DND-41 (cell line): Measurements from ENCODE around the gene C19orf33.

Experiments used
- ATAC-seq: fragments of 200-7000 bp; cut with Tn5 transposase; 3 replicates; pipeline ENCODE4 v1.9.1; 2021; ENCODE audit warnings: low read depth; ENCODE audit not compliant: insufficient read depth
- DNase-seq: peaks from one replicate; pipeline ENCODE4 v3.0.0-alpha.2; 2020
- H2AFZ ChIP-seq: 2 replicates; pipeline ENCODE4 v1.6.0; 2012; ENCODE audit warnings: low read depth, low read length
- H3K27ac ChIP-seq: 2 replicates; pipeline ENCODE4 v1.5.1; 2012; ENCODE audit warnings: low read length, inconsistent platforms
- H3K27me3 ChIP-seq: fragments of 200-600 bp; sonication (generic); 2 replicates; pipeline ENCODE4 v1.6.0; 2012; ENCODE audit warnings: low read length, mild to moderate bottlenecking, inconsistent platforms; ENCODE audit not compliant: insufficient read depth, poor library complexity
- H3K36me3 ChIP-seq: 2 replicates; pipeline ENCODE4 v1.5.1; 2012; ENCODE audit warnings: low read length, inconsistent platforms; ENCODE audit not compliant: insufficient read depth
- H3K4me1 ChIP-seq: 2 replicates; pipeline ENCODE4 v1.5.1; 2012; ENCODE audit warnings: mild to moderate bottlenecking, low read length; ENCODE audit not compliant: insufficient read depth
- H3K4me2 ChIP-seq: 2 replicates; pipeline ENCODE4 v1.6.0; 2012; ENCODE audit warnings: mild to moderate bottlenecking, moderate library complexity, low read length, inconsistent platforms; ENCODE audit not compliant: insufficient read depth
- H3K4me3 ChIP-seq, 2 experiments: fragments of 200-600 bp in 1 of 2; shearing (Covaris generic) in 1 of 2; 2 replicates each; pipeline ENCODE4 v1.5.1; 2012 to 2016; ENCODE audit warnings: inconsistent platforms in 2 of 2, low read length in 2 of 2, mild to moderate bottlenecking in 2 of 2, low read depth in 1 of 2, moderate library complexity in 1 of 2
- H3K79me2 ChIP-seq: 2 replicates; pipeline ENCODE4 v1.6.0; 2012; ENCODE audit warnings: low read length, inconsistent platforms; ENCODE audit not compliant: insufficient read depth
- H3K9ac ChIP-seq: 2 replicates; pipeline ENCODE4 v1.6.0; 2012; ENCODE audit warnings: low read depth, mild to moderate bottlenecking, inconsistent platforms, low read length, moderate library complexity
- H3K9me3 ChIP-seq: 2 replicates; pipeline ENCODE4 v1.5.1; 2012; ENCODE audit warnings: low read length, moderate library complexity, mild to moderate bottlenecking, inconsistent platforms; ENCODE audit not compliant: insufficient read depth, severe bottlenecking
- H4K20me1 ChIP-seq: 2 replicates; pipeline ENCODE4 v1.6.0; 2012; ENCODE audit warnings: low read length; ENCODE audit not compliant: insufficient read depth
- EZH2 ChIP-seq: IDR thresholded peaks from 3 replicates; pipeline ENCODE4 v1.6.1; 2012; ENCODE audit warnings: borderline replicate concordance, low read depth, mild to moderate bottlenecking, moderate library complexity, low read length, inconsistent platforms; ENCODE audit not compliant: severe bottlenecking
- TF ChIP-seq, protein P1 (sequence below): IDR thresholded peaks from 2 replicates; pipeline ENCODE4 v1.5.1; 2012; ENCODE audit warnings: borderline replicate concordance, low read length, moderate library complexity, mild to moderate bottlenecking; ENCODE audit not compliant: poor library complexity, severe bottlenecking; ENCODE audit errors: extremely low read depth

C19orf33 gene

DNA sequence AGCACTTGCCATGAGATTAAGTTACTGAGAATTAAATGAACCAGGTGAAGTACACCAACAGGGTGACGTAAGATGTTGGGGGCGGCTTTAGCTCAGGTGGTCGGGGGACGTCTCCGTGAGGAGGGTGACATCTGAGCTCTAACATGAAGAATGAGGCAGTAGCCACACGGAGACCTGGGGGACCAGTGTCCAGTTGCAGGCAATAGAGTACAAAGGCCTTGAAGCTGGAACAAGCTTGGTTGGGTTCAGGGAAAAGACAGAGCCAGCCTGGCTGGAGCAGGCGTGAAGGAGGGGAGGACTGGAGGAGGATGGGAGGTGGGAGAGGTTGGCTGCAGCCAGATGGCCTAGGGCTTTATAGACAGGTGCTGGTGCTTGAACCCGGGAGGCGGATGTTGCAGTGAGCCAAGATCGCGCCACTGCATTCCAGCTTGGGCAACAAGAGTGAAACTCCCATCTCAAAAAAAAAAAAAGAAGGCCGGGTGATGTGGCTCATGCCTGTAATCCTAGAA is 38.1 kb upstream of the C19orf33 start:
- no peak overlapping the region for H2AFZ ChIP-seq
- H3K9me3 ChIP-seq = no peaks in the 10 kb centered on the region
- TF ChIP-seq, protein P1, sequence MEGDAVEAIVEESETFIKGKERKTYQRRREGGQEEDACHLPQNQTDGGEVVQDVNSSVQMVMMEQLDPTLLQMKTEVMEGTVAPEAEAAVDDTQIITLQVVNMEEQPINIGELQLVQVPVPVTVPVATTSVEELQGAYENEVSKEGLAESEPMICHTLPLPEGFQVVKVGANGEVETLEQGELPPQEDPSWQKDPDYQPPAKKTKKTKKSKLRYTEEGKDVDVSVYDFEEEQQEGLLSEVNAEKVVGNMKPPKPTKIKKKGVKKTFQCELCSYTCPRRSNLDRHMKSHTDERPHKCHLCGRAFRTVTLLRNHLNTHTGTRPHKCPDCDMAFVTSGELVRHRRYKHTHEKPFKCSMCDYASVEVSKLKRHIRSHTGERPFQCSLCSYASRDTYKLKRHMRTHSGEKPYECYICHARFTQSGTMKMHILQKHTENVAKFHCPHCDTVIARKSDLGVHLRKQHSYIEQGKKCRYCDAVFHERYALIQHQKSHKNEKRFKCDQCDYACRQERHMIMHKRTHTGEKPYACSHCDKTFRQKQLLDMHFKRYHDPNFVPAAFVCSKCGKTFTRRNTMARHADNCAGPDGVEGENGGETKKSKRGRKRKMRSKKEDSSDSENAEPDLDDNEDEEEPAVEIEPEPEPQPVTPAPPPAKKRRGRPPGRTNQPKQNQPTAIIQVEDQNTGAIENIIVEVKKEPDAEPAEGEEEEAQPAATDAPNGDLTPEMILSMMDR = no peak
- TF ChIP-seq EZH2 = no peak

DNA sequence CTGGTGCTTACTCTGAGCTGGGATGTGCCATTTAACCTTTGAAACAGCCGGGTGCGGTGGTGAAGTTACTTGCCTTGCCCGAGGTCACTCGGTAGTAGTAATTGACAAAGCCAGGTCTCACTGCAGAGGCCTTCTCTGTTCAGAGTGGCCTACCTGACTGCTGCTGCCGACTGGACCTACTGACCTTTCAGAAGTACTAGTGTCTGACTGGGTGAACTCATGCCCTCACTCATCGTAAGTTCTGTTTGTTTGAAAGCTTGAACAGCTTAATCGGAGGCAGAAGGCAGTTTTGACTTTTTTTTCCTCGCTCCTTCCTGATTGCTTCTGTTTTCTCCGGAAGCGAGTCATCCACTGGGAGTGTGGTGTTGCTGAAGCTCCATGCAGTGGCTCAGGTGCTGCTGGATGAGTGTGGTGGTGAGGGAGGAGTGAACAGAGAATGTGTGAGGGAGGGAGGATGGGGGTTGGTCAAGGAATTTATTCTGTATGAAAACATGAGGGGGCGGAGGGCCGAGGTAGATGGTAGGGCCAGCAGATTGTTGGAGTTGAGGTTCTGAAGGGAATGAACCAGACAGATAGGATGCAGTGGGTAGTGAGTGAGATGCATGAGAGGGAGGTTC is 37.0 kb upstream of the C19orf33 start:
- no peak for DNase-seq
- Histone ChIP-seq H2AFZ (no peak overlapping the region), H3K9ac (no peak overlapping the region), H4K20me1 (no peaks in the 10 kb centered on the region), H3K27ac (no peak overlapping the region), H3K27me3 (no peaks in the 10 kb centered on the region), H3K9me3 (no peaks in the 10 kb centered on the region), H3K36me3 (no peaks in the 10 kb centered on the region), H3K4me1 (no peaks in the 10 kb centered on the region), H3K79me2 (no peaks in the 10 kb centered on the region), H3K4me2 (no peak overlapping the region), H3K4me3 (no peak overlapping the region)
- no peak for ATAC-seq
- no peak for TF ChIP-seq EZH2
- TF ChIP-seq, protein P1 = no peak

More for the DNA sequence above, 38.1 kb upstream of the C19orf33 start:
- no peaks in the 10 kb centered on the region for H3K79me2 ChIP-seq
- no peak overlapping the region for H3K27ac ChIP-seq
- H4K20me1 ChIP-seq = no peaks in the 10 kb centered on the region
- H3K9ac ChIP-seq = no peak overlapping the region
- H3K4me3 ChIP-seq = no peak overlapping the region
- H3K36me3 ChIP-seq = no peaks in the 10 kb centered on the region
- H3K4me1 ChIP-seq = no peaks in the 10 kb centered on the region
- H3K4me2 ChIP-seq = no peak overlapping the region
- ATAC-seq (no peak), DNase-seq (no peak)
- no peaks in the 10 kb centered on the region for H3K27me3 ChIP-seq

DNA sequence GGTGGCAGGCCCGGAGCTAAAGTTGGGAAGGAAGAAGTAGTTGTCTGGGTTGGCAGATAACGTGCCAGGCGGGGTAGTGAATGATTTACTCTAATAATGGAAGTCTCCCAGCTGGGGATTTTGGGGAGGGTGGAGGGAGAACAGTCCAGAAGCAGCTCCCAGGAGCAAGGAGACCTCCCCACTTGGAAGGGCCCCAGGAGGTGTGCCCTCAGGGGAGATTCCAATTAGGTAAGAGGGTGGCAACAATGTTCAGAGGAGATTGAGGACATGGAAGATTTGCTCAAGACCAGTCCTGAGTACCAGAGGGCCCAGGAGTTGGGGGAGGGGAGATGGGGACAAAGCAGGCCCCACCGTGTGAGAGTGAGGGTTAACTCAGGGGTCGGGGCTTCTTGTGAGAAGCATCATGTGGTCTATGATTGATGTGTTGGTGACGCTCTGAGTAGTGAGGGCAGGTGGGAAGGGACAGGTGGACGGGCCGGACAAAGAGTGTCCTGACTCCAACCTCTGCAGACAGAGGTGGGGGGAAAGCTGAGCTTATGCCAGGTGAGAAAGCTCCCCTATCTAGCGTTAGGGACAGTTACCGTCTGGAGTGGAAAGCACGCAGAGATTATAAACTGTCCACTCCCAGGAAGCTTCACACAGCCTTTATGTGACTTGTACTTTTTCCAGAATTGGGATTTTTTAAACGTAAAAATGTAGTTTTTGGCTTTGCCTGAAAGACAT is 36.1 kb upstream of the C19orf33 start:
- Histone ChIP-seq H2AFZ (no peak overlapping the region), H3K27me3 (no peaks in the 10 kb centered on the region), H3K27ac (no peak overlapping the region), H3K79me2 (no peaks in the 10 kb centered on the region), H3K9ac (no peak overlapping the region), H3K9me3 (no peaks in the 10 kb centered on the region), H3K4me3 (no peak overlapping the region), H3K4me2 (no peak overlapping the region), H4K20me1 (no peaks in the 10 kb centered on the region), H3K36me3 (no peaks in the 10 kb centered on the region), H3K4me1 (no peaks in the 10 kb centered on the region)
- no peak for DNase-seq
- ATAC-seq = no peak
- TF ChIP-seq EZH2 = no peak
- TF ChIP-seq, protein P1 = no peak
